NCI-H1048 (cell line): ENCODE measurements around the gene PDAP1.
"Not testable (repeated sequence)": the region's sequence is repeated elsewhere in the genome, so short reads cannot be mapped to it uniquely, and the experiment has no call there.

Experiments used
- DNase-seq: peaks from one replicate; lab custom pipeline; 2025; lab: John Stamatoyannopoulos, UW

The PDAP1 gene, protein sequence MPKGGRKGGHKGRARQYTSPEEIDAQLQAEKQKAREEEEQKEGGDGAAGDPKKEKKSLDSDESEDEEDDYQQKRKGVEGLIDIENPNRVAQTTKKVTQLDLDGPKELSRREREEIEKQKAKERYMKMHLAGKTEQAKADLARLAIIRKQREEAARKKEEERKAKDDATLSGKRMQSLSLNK

DNA sequence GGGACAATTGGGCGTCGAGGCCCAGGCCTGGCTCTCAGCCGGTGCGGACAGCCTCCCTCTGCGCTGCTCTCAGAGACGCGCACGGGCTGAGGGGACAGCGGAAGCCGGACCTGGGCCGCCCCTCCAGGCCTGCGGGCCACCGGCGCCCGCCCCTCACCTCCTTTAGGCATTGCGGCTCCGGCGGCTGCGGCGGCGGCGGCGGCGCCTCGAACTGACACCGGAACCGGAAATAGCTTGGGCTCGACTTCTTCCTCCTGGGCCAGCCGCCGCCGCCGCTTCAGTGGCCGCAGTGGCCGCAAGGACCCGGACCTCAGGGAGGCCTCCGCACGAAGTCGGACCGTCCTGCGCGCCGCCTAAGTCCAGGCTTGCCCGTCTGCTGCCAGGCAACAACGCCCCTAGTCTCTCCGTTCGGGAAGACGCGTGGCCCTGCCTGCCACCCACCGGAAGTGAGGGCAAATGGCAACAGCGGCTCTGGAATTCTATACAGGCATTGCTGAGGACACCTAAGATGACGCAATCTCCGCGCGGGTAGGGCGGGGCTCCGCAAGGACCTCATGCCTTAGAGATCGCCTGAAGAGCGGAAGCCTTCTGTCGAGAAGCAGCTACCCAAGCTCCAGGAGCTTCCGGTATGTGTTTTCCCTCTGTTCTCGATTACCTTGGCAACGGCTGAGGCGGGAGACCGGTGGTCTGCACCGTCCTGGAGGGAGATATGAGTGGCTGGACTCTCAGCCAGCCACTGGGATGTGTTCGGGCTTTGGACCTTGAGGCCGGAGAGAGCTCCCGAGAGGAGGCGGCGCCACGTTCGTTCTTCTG, at the start of gene PDAP1, which contains the start of gene BUD31:
PDAP1 (minus strand) TSS at position 219 of the 813 bp plus-strand sequence; CDS start at position 170, 49 bp downstream.
BUD31 (plus strand) TSS at position 591 of the 813 bp plus-strand sequence. CDS start 2,124 bp downstream, outside the sequence.
- DNase-seq = peak; percentile 85

DNA sequence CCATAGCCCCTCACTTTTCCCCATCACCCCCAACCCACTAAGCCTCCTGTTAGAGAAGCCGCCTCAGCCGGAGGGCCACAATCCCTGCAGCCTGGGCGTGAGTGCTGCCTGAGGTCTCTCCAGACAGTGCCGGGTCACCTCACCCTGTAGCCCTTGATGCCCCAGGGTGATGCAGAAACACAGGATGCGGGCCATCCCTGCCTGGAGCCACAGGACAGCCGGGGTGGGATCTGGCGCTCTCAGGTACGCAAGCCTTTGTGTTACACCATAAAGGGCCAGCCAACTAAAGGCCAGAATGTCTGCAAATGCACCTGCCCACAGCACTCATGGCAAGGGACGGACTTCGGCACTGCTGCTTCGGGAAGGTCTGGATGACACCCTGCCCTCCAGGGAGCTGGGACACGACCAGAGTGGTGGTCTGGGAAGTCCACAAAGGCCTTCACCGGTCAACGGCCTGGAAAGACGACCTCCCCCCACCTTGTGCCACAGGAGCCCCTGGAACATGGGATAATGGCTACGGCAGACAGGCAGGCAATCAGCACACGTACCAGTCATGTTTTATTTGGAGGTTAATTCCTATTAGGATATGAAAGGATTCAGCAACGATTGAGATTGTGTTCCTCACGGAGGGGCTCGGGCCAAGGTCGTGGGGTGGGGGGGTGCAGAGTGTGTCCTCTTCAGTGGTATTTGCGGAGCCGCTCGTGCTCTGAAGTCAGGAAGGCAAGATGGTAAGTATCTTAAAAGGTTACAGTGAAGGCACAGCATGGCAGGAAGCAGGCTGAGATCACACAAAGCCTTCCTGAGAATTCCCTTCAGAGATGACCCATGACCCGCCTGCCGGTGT, 49.5 kb upstream of the PDAP1 start:
- DNase-seq = no peak

DNA sequence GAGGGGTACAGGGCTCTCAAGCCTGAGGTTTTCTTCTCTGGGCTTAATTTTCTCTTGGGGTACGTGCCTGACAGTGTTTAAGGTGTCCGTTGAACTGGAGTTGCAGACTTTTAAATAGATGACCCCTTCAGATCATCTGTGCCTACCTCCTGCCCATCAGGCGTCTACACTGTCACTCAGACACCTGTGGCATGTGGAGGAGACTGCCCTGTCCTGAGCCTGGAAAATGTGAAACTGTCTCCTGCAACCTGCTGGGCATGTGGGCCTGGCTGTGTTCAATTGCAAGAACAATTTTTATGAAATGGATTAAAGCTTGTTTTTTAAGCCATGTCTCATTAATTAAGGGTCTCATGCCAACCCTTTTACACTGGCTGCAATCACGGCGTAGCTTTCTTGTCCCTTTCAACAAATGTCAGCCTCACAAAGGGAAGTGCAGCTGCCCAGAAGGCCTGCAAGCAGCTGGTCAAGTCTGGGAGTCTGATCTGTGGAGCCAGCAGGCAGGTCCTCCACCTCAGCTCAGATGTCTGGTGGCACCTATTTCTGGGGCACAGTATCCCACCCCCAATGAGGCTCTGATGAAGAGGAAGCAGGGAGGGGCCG, 48.8 kb upstream of the PDAP1 start:
- DNase-seq = no peak

DNA sequence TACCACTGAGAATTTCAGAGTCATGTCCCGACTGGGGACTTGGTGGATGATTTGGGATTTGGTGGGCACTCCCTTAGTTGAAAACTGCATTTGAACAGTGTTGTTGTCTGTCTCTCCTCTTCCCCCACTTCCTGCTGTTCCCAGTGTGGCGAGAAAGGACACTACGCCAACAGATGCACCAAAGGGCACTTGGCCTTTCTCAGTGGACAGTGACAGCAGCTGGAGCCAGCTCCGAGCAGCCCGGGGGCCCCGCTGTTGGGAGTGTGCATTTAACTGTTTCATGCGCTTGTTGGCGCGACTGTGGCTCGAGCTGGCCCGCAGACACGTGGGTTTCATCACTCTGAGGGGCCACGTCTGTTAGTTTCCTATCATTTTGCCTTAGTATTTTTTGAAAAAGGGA, 47.9 kb upstream of the PDAP1 start:
- no peak for DNase-seq

DNA sequence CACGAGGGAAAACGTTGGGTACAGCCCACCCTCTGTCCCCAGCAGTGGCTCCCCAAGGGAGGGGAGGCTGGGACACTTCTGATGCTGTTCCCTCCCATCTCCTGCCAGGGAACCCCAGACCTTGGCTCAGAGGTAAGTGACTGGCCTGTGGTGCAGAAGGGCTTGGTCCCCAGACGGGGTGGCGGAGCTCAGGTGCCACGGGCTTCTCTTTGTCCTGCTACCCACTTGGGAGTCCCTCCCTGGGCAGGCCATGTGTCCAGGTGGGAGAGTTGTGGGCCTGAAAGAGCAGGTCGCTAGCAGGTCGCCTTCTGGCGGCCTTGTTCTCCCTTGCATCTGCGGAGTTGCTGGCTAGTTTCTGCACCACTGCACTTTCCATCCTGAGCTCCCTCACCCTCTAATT, 47.5 kb upstream of the PDAP1 start:
- no peak for DNase-seq

DNA sequence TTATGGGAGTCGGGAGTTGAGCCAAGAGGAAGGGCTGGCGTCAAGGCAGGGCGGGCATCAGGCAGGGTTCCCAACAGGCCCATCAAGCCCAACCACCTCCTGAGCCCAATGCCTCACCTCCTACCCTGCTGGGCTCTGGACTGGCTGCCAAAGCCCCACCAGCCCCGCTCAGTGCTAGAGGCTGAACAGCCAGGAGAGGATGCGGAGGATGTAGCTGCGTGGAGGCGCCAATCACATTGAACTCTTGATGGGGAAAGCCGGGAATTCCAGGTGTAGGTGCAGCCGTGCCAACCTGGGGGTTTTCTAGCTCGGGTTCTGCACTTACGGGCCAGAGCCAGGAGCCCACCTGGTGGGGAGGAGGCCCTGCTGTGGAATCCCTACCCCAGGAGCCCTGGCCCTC, 44.7 kb upstream of the PDAP1 start:
- no peak for DNase-seq

DNA sequence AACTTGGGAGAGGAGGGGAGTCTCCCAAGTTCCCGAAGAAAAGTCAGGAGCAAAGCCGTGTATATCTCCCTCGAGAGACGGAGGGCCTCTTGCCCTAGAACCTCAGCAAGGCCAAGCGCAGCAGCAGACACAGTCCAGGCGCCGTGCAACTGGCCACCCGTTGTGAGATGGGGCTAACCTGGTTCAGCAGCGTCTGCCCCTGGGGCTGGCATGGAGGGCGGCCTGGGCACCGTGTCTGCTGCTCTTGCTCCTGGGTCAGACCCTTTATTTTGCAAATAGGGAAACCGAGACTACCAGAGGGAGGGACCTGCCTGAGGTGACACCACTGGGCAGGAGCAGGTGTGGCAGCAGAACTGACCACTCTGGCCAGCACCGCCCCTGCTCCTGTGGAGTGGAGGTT, 44.1 kb upstream of the PDAP1 start:
- no peak for DNase-seq

DNA sequence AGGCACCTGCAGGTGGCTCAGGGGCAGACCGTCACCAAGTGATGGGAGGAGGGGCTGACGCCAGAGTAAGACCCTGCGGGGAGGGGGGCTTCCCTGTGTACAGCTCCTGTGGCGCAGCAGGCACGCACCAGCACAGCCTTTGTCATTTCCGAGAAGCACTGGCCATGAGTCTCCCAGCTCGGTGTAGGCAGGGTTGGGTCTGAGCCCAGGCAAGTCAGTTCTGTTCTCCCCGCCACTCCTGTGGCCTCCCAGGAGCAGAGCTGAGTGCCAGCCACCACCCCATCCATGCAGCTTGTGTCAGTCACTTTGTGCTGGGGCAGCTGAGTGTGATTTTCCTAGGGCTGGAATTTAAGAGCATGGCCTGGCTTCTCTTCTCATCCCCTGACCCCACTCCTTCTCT, 43.5 kb upstream of the PDAP1 start:
- DNase-seq = no peak

DNA sequence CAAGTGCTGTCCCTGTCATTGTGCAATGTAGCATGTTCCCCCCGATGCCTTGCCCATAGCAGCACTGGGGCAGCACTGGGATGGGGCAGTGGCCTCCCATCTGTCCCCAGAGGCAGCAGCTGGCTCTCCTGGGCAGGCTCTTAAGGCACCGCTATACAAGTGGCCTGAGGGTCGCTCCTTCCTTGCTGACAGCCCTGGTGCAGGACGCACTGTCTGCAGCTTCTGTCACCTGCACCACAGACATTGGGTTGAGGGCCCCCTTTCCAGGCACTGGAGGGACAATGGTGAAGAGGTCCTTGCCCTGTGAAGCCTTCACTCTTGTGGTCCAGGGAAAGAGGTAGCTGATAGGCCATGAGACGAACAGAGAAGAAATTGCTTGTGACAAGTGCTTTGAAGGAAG, 40.9 kb upstream of the PDAP1 start:
- DNase-seq = no peak

DNA sequence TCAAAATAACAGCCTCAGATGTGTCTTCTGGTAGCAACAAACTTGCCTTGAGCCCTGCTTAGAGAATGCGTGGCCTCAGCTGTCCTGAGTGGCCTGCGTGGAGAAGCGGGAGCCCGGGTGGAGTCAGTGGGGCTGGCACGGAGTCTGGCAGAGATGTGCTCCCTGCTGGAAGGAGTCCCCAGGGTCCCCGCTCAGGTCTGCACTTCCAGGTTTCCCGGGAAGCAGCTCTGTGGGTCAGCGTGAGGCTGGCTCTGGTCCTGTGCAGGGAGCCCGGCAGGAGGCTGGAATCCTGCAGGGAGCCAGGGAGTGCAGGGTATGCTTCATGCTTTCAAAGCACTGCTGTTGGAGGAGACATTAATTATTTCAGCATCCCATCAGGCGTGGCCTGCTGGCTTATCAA, 40.5 kb upstream of the PDAP1 start:
- DNase-seq = no peak

DNA sequence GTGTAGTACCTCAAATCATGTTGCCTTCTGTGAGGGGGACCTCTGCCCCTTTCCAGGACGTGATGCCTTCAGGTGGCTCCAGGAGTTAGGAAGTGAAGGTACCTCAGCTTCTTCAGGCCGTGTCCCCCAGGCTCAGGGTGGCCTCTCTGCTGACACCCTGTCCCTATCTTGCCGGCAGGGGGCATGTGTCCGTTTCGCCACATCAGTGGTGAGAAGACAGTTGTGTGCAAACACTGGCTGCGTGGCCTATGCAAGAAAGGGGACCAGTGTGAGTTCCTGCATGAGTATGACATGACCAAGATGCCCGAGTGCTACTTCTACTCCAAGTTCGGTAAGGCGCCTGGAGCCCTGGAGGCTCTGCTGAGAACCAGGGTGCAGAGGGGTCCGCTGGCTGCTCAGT, 39.5 kb upstream of the PDAP1 start:
- DNase-seq = no peak

DNA sequence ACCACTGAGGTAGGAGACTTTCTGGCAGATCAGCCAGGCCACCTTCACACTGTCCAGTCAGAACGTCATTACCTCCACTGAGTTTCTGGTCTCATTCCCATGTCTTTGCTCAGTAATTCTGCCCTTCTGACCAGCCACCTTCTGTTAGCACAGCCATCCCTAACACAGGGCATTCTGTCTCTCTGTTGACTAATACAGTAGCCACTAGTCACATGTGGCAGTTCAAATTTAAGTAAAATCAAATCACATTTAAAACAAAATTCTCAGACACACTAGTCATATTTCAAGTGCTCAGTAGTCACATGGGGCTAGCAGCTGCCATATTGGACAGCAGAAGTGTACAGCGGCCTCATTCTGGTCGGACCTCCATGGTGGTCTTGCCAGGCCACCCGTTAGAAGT, 37.7 kb upstream of the PDAP1 start:
- no peak for DNase-seq

DNA sequence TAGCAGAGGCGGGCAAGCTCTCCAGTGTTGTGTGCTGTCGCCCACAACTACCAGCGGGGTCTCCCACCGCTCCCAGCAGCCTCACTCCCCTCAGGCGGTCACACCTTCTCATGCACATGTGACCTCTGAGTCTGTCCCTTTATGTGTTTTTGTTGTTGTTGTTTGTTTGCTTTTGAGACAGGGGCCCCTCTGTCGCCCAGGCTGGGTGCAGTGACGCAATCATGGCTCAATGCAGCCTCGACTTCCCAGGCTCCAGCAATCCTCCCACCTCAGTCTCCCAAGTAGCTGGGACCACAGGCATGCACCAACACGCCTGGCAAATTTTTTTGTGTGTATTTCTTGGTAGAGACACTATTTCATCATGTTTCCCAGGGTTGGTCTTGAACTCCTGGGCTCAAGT, 31.8 kb upstream of the PDAP1 start:
- no peak for DNase-seq

DNA sequence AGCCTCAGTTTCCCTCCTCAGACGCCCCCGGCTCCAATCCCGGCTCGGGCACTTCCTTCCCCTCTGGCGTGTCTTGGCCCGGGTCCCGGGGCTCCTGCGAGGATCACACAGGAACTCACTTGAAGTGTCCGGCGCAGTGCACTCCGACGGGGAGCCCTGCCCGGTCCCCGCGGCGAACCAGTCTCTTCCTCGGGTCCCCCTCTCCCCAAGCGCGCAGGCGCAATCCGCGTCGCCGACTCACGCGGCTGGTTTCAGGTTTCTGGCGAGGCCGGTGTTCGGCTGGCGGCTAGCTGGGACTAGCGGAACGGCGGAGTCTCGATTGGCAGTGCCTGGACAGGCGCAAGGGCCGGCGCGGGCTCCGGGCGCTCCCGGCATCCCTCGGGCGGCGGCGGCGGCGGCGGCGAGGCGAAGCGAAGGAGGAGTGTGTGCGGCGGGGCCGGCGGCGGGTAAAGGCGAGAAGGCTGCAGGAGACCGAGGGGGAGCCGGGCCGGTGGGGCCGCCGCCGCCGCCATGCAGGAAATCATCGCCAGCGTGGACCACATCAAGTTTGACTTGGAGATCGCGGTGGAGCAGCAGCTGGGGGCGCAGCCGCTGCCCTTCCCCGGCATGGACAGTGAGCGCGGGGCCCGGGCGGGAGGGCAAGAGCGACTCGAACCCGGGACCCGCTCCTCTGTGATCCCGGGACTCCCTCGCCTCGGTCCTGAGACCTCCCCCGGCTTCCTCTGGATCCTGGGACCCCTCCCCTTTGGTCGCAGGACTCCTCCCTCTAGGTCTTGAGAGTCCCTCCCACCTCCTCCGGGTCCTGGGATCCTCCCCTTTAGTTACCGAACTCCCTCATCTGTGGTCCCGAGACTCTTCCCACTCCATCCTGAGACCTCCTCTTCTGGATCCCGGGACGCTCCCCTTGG, 30.4 kb upstream of the PDAP1 start, which contains the start of the genes CPSF4 and PTCD1:
CPSF4 (plus strand) TSS at position 371 of the 908 bp plus-strand sequence; CDS start at position 511, 140 bp downstream.
PTCD1 (minus strand) TSS at position 226 of the 908 bp plus-strand sequence. CDS start 3,556 bp downstream, outside the sequence.
- DNase-seq = peak; percentile 87

DNA sequence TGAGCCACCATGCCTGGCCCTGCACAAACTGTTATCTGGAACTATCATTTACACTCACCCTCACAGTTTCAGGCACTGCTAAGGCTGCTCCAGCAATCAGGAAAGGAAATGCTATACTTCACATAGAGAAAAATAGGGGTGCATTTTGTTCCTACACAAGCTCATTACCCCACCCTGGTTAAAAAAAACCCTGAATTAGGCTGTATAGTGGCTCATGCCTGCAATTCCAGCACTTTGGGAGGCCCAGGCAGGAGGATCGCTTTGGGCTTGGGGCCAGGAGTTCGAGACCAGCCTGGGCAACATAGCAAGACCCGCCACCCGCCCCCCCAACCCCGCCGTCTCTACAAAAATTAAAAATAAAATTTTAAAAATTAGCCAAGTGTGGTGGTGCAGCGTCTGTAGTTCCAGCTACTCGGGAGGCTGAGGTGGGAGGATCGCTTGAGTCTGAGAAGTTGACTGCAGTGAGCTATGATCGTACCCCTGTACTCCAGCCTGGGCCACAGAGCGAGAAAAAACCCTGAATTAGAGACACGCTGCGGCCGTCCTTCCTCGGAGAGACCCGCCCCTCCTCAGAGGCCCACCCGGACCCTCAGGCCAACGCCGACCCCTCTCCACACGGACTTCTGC, 29.7 kb upstream of the PDAP1 start:
- DNase-seq = no peak

DNA sequence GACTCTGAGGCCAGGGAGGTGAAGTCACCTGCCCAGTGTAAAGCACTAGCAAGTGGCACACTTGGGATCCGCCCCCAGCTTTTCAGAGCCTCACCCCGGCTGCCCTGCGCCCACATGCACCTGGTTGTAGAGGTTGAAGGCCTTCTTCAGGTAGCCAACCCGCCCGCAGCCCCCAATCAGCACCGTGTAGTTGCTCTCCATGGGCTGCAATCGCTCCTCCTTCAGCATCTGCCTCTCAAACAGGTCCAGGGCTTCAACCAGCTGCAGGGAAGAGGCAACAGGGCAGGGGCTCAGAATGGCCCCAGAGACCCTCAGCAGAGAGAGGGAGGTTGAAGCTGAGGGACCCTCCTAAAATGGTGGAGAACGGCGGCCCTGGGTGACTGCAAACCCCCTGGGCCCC, 24.8 kb upstream of the PDAP1 start:
- no peak for DNase-seq

DNA sequence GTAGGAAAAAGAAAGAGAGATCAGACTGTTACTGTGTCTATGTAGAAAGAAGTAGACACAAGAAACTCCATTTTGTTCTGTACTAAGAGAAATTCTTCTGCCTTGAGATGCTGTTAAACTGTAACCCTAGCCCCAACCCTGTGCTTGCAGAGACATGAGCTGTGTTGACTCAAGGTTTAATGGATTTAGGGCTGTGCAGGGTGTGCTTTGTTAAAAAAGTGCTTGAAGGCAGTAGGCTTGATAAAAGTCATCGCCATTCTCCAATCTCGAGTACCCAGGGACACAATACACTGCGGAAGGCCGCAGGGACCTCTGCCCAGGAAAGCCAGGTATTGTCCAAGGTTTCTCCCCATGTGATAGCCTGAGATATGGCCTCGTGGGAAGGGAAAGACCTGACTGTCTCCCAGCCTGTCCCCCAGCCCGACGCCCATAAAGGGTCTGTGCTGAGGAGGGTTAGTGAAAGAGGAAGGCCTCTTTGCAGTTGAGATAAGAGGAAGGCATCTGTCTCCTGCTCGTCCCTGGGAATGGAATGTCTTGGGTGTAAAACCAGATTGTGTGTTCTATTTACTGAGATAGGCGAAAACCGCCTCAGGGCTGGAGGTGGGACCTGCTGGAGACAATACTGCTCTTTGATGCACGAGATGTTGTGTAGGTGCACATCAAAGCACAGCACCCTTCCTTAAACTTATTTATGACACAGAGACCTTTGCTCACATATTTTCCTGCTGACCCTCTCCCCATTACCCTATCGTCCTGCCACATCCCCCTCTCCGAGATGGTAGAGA, 23.6 kb upstream of the PDAP1 start:
- DNase-seq = not testable (repeated sequence)

DNA sequence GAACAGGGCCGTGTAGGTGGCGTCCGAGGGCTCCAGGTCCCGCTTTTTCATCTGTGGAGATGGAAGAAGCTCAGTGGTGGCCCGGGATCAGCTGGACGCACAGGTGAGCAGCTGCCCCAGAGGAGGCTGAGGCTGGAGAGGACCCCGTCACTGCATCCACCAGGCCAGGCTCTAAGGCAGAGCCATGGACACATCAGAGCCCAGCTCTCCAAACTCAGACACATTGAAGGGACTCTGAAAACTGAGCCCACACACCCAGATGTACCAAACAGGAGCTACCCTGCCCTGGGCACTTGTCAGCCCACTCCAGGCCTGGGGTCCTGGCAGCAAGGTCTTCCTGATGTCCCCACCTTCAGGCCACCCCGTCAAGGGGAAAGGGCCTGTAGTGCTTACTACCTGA, 21.4 kb upstream of the PDAP1 start:
- no peak for DNase-seq

DNA sequence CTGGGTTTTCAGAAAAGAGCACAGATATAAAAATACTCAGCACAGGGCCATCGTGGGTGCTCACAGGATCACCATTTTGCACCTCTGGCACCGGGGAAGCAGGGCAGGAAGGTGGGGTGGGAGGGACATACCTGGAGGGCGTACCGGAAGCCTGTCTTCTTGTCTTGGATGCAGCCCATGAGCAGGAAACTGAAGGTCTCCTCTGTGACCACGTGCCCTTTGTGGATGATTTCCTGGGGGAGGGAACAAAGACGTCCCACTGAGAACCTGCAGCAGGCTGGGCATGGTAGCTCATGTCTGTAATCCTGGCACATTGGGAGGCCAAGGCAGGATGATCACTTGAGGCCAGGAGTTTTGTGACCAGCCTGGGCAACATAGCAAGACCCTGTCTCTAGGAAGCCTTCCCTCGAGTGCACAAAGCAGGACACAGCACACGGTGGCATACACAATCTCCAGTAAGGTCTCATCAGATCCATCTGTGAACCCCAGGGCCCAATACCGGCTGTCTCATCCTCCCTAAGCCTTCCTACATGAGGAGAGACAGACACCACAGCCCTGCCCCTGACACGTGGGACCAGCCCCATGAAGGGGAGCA, 20.7 kb upstream of the PDAP1 start:
- DNase-seq = no peak
